GM19099 (cell line): ENCODE measurements around the gene STK39.

ENCODE experiments used
- POLR2A ChIP-seq: IDR thresholded peaks from 3 replicates; pipeline ENCODE4 v1.6.1; 2011; ENCODE audit warnings: low read depth; ENCODE audit not compliant: insufficient read length; ENCODE audit errors: extremely low read depth

Gene STK39

DNA sequence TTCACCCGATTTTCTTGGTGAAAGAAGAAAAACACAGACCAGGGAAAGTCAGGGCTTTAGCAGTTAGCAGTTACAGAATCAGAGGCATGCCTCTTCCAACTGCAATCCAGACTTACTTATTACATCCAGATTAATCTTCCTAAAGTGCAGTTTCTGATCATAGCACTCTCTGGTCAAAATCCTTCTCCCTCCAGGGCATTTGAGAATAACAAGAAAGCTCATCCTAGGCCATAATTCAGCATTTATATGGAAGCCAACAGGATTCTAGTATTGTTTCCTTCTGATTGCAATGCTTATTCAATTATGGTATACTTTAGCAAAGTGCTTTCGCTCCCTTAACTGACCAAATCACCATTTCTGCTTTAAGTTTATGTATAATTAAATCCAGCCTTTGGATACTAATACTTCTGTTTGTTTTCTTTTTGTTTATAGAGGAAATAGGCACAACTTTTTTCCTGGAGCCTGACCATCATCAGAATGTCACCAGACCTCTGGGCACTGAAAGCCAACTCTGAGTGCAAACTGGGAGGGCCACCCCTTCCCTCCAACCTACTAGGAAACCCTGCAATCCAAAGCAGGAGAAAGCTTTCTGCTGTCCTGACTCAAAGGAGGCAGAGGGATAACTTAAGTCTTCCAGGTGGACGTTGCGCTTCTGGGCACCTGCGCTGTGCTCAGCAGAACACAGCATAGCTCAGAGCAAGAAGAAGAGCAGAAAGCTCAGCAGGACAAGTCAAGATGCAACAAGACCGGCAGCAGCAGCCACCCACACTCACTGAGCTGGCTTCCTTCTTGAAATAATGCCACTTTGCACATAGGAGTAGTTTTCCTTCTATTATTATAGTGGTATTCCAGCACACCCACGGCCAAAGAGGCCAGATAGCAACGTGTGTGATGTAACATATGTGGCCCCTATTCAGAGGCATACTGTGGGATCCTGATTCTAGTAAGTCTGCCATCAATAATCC, 99.3 kb downstream of the STK39 start:
- no peak for TF ChIP-seq POLR2A

- no peak for TF ChIP-seq POLR2A
Measured at GRCh38 chr2:168146892-168147810, 100.2 kb downstream of the STK39 start.

- no peak for TF ChIP-seq POLR2A
Measured at GRCh38 chr2:168145426-168146310, 101.7 kb downstream of the STK39 start.

DNA sequence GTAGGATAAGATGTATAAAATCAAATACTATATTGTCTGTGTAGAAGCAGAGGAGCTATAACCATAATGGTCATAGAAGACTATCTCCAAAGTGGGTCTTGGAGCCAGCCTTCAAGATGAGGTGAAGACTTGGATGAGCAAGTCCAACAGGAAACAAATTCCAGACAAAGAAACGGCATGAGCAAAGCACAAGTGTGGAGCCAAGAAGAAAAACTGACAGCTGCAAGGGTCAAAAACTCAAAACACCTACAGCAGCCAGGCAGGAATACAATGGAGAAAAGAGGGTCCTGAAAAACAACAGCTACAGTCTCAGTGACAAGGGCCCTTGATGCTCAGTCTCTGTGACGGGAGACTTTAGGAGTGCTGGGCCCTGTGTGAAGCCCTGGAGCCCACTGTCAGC, 102.4 kb downstream of the STK39 start:
- TF ChIP-seq POLR2A = no peak

DNA sequence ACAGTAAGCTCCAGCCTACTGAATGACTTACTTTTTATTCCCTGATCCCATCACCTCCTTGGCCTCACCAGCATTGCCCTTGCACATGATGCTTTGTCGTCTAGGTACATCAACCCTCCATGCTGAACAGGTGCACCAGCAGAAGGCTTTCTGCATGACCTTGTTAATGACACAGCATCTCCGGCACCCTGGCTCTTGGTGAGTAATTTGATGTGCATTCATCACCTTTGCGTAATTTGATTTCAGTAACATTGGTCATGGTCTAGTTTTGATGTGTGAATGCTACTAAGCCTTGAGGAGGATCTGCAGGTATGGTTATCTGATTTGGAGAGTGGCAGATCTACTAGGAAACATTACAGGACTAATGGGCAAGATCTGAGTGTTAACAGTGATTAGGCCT, 103.6 kb downstream of the STK39 start:
- TF ChIP-seq POLR2A = no peak

DNA sequence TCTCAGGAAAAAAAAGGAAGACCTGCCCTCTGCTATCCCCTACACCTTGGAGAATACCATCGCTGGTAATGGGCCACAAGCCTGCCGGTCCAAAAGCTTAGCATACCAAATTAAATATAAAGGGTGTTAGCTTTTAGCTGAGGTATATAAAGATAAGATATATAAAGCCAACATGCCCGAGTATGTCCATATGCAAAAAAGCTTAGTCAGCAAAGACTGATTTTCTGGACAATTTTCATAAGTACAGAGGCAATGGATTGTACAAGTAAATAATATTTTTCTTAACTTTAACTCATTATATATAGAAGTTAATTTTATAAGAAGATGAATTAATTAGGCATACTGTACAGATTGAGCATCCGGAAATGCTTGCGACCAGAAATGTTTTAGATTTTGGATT, 106.5 kb downstream of the STK39 start:
- no peak for TF ChIP-seq POLR2A

DNA sequence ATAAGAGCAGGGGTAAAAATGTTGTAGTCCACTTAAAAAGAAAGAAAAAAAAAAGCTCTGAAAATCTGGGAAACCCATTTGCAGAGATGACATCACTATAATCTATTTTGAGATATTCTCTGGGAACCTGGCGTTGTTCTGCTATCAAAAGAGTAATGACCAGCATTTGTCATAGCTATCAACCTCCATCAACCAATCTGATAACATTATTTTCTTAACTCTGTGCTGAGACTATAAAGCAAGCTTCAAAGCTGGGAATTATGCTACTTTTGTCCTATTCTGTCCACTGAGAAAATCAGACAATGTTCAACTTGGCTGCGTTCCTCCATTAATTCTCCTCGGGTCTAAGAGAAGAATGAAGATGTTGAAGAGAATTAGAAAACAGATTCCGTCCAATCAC, 107.5 kb downstream of the STK39 start:
- no peak for TF ChIP-seq POLR2A

GRCh38 chr2:168138901-168139300, 108.5 kb downstream of the STK39 start:
- no peak for TF ChIP-seq POLR2A

DNA sequence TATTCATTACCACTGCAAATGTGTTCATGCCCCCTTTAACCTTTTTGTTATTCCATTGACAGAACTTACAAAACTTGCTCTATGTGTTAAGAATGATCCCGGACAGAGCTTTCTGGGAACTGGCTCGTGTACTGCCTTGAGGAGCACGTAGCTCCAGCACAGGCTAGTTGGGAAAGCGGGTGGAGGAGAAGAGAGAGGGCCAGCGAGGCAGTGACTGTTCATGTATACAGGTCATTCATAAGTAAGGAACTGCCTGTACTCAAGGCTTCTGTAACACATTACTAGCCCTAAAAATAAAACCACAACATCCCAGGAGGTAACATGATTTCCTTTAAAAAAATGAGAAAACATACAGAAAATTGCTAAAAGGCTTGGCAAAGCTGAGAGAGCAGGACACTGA, 109.0 kb downstream of the STK39 start:
- no peak for TF ChIP-seq POLR2A

DNA sequence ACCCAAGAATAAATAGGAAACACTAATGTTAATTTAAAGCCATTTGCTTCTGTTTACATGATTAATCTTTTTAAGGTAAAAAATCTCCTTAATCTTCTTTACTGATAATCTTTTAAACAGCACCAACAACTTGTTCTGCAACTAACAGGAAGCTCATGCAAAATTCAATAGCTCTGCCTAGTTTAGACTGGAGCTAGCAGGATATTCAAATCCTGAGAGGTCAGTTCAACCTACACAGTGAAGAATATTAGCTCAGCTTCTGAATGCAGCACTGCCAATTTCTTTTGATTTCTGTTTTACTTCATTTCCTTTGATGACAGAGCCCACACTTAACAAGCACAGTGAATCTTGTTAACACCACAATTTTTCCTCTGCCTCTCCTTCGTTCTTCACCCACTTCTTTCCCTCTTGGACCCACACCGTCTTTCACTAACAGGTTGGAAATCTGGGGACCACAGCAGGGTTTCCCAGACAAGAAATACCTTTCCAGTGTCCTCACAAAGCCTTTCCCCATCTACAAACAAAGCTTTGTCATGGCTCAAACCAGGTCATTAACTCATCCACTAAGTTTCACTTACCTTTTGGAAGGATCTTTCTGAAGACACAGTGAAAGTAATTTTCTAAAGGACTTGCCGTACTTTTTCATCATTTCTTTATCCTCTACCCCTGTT, 109.8 kb downstream of the STK39 start:
- TF ChIP-seq POLR2A = no peak

GRCh38 chr2:168136392-168136977, 110.9 kb downstream of the STK39 start:
- no peak for TF ChIP-seq POLR2A

DNA sequence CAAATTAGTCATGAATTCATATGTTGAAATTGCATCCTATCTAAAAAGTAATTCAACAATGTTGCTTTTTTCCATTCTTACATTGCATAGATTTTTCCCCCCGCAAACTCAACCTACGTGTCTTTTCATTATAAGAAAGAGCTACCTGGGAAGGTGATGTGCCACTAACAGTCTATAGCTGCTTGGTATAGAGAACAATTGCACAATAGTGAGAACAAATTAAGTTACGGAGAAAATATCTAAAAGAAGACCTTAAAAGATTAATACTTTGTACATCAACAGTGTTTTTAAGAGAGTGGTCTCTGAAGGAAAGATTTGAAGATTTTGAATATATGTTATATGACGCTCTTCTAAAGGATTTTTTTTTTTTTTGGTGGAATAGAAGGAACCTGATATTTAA, 111.8 kb downstream of the STK39 start:
- TF ChIP-seq POLR2A = no peak

GRCh38 chr2:168135121-168135520, 112.3 kb downstream of the STK39 start:
- no peak for TF ChIP-seq POLR2A

GRCh38 chr2:168134485-168134884, 112.9 kb downstream of the STK39 start:
- TF ChIP-seq POLR2A = no peak

DNA sequence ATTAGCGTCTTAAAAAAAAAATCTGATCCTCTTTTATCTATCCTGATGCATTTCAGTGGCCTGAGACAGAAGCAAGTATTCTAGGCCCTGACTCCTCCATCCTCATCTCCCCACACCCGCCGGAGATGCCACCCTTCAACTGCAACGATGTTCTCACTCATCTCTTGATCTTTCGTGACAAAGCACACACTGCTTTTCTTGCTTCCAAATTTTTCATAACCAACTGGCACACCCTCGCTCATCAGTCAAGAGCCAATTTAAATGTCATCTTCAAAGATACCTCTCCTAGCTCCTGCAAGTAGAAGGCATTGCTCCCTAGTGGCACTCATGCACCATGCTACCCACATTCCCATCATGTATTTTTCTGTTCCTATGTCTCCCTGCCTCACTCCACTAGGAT, 115.0 kb downstream of the STK39 start:
- TF ChIP-seq POLR2A = no peak
